ENCODE data around the gene ACOX1. TPM values are rescaled to one million over a fixed set of nuclear protein-coding genes. Genes with fewer than 3 reads are reported as not detected.

The ACOX1 gene
- polyA plus RNA-seq, 3 donors: 21.6 to 49.7 (median 49.2) TPM

DNA sequence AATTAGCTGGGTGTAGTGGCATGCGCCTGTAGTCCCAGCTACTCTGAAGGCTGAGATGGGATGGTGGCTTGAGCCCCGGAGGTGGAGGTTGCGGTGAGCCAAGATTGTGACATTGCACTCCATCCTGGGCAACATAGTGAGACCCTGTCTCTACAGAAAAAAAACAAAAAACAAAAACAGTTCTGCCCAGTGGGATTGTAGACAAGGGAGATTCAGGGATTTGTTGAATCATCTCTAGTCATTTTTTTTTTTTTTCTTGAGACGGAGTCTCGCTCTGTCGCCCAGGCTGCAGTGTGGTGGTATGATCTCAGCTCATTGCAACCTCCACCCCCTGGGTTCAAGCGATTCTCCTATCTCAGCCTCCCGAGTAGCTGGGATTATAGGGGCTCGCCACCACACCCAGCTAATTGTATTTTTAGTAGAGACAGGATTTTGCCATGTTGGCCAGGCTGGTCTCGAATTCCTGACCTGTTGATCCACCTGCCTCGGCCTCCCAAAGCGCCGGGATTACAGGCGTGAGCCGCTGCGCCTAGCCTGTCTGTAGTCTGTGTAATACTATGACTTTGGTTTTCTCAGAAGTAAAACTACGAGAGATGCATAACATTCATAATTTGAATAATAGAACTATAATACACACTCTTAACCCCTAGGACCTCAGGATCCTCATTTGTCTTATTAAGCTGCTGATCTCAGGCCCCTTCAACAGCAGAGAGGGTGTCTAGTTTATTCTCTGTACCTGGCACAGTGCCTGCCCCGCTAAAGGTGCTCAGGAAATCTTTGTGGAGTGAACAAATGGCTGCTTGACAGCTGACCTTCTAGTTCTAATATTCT lies 1.4 kb upstream of the ACOX1 start:
- no peaks in the 10 kb centered on the region for H4K20me1 ChIP-seq (ENCODE audit: insufficient read depth, low read length)
- intact Hi-C loops (cut with micrococcal nuclease): no loop called here
- H3K4me2 ChIP-seq (replicated peaks; ENCODE audit: extremely low read depth, low read length, poor library complexity, severe bottlenecking): peak overlapping the region; percentile 81
- peak overlapping the region; percentile 98 to 100 (median 99) for H3K27ac Mint-ChIP-seq
- H3K4me3 Mint-ChIP-seq: peak overlapping the region; percentile 93 to 99
- peak overlapping the region; percentile 89 for H2AFZ ChIP-seq (ENCODE audit: insufficient read depth, low read depth, low read length, poor library complexity, severe bottlenecking)
- H3K9me3 ChIP-seq (replicated peaks in 1 of 2; ENCODE audit: control insufficient read depth in 1 of 2, insufficient read depth in 1 of 2, low read length in 2 of 2): no peaks in the 10 kb centered on the region
- TF ChIP-seq, protein P1, sequence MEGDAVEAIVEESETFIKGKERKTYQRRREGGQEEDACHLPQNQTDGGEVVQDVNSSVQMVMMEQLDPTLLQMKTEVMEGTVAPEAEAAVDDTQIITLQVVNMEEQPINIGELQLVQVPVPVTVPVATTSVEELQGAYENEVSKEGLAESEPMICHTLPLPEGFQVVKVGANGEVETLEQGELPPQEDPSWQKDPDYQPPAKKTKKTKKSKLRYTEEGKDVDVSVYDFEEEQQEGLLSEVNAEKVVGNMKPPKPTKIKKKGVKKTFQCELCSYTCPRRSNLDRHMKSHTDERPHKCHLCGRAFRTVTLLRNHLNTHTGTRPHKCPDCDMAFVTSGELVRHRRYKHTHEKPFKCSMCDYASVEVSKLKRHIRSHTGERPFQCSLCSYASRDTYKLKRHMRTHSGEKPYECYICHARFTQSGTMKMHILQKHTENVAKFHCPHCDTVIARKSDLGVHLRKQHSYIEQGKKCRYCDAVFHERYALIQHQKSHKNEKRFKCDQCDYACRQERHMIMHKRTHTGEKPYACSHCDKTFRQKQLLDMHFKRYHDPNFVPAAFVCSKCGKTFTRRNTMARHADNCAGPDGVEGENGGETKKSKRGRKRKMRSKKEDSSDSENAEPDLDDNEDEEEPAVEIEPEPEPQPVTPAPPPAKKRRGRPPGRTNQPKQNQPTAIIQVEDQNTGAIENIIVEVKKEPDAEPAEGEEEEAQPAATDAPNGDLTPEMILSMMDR (IDR thresholded peaks at IDR 0.05): no peak
- peak overlapping the region; percentile 64 to 100 (median 96) for H3K4me3 ChIP-seq (replicated peaks in 1 of 3; ENCODE audit: low read depth in 2 of 3, low read length in 3 of 3)
- H3K9me3 Mint-ChIP-seq: no peaks in the 10 kb centered on the region
- H3K27ac ChIP-seq (ENCODE audit: low read depth in 1 of 2, low read length in 2 of 2): peak overlapping the region; percentile 94 to 100
- no peaks in the 10 kb centered on the region for H3K27me3 ChIP-seq (ENCODE audit: control insufficient read depth in 2 of 2, insufficient read depth in 2 of 2, low read length in 2 of 2)
- peaks cover 16 to 25% of the 10 kb centered on the region in 2 donors for H3K36me3 Mint-ChIP-seq
- no CpG with 5 or more reads among the region's 18 CpGs for WGBS (ENCODE audit: insufficient coverage)
- no peaks in the 10 kb centered on the region for H3K27me3 Mint-ChIP-seq (ENCODE audit: low read depth in 3 of 3)
- H3K79me2 ChIP-seq (ENCODE audit: insufficient read depth, low read length): peaks cover 56% of the 10 kb centered on the region
- peaks cover 51 to 58% of the 10 kb centered on the region in 2 donors for H3K4me1 ChIP-seq (ENCODE audit: control insufficient read depth in 1 of 2, insufficient read depth in 2 of 2, low read length in 2 of 2)
- peak in 2 of 3 donors; percentile 10 to 31 for DNase-seq
- peak overlapping the region; percentile 97 for H3K9ac ChIP-seq (ENCODE audit: insufficient read depth, low read length, poor library complexity, severe bottlenecking)
- H3K4me1 Mint-ChIP-seq: peaks cover 53% of the 10 kb centered on the region
- H3K36me3 ChIP-seq (replicated peaks in 1 of 2; ENCODE audit: control insufficient read depth in 1 of 2, insufficient read depth in 2 of 2, low read length in 2 of 2): peaks cover 6 to 15% of the 10 kb centered on the region in 2 donors

DNA sequence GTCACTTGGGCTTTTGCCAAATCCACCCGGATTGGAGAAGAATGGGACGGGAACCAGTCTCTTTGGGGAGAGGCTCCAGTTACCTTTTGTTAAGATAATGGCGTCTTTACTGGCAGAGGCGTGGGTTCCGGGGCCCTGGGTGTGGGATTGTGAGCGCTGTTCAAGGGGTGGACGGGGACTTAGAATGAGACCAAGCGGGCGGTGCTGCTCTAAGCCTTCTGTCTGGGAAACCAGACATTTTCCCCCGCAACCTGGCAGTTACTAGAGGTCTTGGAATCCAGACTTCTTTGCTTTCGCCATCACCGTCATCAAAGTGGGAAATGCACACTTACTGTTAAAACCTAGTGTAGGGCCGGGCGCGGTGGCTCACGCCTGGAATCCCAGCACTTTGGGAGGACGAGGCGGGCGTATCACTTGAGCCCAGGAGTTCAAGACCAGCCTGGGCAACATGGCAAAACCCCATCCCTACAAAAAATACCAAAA lies 780 bp upstream of the ACOX1 start:
- peak overlapping the region; percentile 97 for H3K9ac ChIP-seq (ENCODE audit: insufficient read depth, low read length, poor library complexity, severe bottlenecking)
- WGBS (ENCODE audit: insufficient coverage): 1% methylated on average over 16 of the region's 19 CpGs

More for the DNA sequence above, 780 bp upstream of the ACOX1 start:
- Mint-ChIP-seq H3K4me3 (peak overlapping the region; percentile 93 to 99), H3K36me3 (peaks cover 16 to 28% of the 10 kb centered on the region in 2 donors), H3K27me3 (ENCODE audit: low read depth in 3 of 3) (no peaks in the 10 kb centered on the region), H3K27ac (peak overlapping the region; percentile 98 to 100 (median 99)), H3K4me1 (peaks cover 53% of the 10 kb centered on the region), H3K9me3 (no peaks in the 10 kb centered on the region)
- H3K36me3 ChIP-seq (replicated peaks in 1 of 2; ENCODE audit: control insufficient read depth in 1 of 2, insufficient read depth in 2 of 2, low read length in 2 of 2): peaks cover 6 to 10% of the 10 kb centered on the region in 2 donors
- H4K20me1 ChIP-seq (ENCODE audit: insufficient read depth, low read length): no peaks in the 10 kb centered on the region
- H3K4me3 ChIP-seq (replicated peaks in 1 of 3; ENCODE audit: low read depth in 2 of 3, low read length in 3 of 3): peak overlapping the region; percentile 64 to 100 (median 96)
- peak in 1 of 3 donors; percentile 51 for DNase-seq
- peak overlapping the region; percentile 94 to 100 for H3K27ac ChIP-seq (ENCODE audit: low read depth in 1 of 2, low read length in 2 of 2)
- peak overlapping the region; percentile 81 for H3K4me2 ChIP-seq (replicated peaks; ENCODE audit: extremely low read depth, low read length, poor library complexity, severe bottlenecking)
- intact Hi-C loops (cut with micrococcal nuclease): loop anchor here in 1 of 2 donors (10.0 kb wide), 1 partner anchor 195 kb away; the partner anchor contains the start of gene UNK
- TF ChIP-seq, protein P1 (IDR thresholded peaks at IDR 0.05): no peak
- peak overlapping the region; percentile 89 for H2AFZ ChIP-seq (ENCODE audit: insufficient read depth, low read depth, low read length, poor library complexity, severe bottlenecking)
- H3K79me2 ChIP-seq (ENCODE audit: insufficient read depth, low read length): peaks cover 61% of the 10 kb centered on the region
- H3K27me3 ChIP-seq (ENCODE audit: control insufficient read depth in 2 of 2, insufficient read depth in 2 of 2, low read length in 2 of 2): no peaks in the 10 kb centered on the region
- H3K4me1 ChIP-seq (ENCODE audit: control insufficient read depth in 1 of 2, insufficient read depth in 2 of 2, low read length in 2 of 2): peaks cover 51 to 59% of the 10 kb centered on the region in 2 donors
- H3K9me3 ChIP-seq (replicated peaks in 1 of 2; ENCODE audit: control insufficient read depth in 1 of 2, insufficient read depth in 1 of 2, low read length in 2 of 2): no peaks in the 10 kb centered on the region
